ENCODE measurements around the gene CORO1A. TPM values are rescaled to one million over a fixed set of nuclear protein-coding genes. Genes with fewer than 3 reads are reported as not detected.

Gene CORO1A
- total RNA-seq, 3 donors from 2014 or later = 24.2 to 42.0 (median 25.2) TPM

- Histone ChIP-seq H3K4me3 (no peak overlapping the region), H3K4me1 (ENCODE audit: low read depth) (peaks cover 9% of the 10 kb centered on the region), H3K9me3 (no peaks in the 10 kb centered on the region), H3K36me3 (ENCODE audit: low read depth) (no peaks in the 10 kb centered on the region)
- no peak for TF ChIP-seq CTCF (IDR thresholded peaks at IDR 0.05)
- intact Hi-C loops (cut with DNase I, micrococcal nuclease) = no loop called here
- ATAC-seq (peak; percentile 30), DNase-seq (no peak)
Measured at GRCh38 chr16:30142672-30143346, 40.6 kb upstream of the CORO1A start.

- Histone ChIP-seq H3K9me3 (no peaks in the 10 kb centered on the region), H3K36me3 (ENCODE audit: low read depth) (no peaks in the 10 kb centered on the region), H3K4me1 (ENCODE audit: low read depth) (peaks cover 9% of the 10 kb centered on the region), H3K4me3 (no peak overlapping the region)
- DNase-seq = no peak
- TF ChIP-seq CTCF (IDR thresholded peaks at IDR 0.05) = no peak
- ATAC-seq = no peak
- intact Hi-C loops (cut with DNase I, micrococcal nuclease) = no loop called here
Measured at GRCh38 chr16:30143347-30143702, 40.1 kb upstream of the CORO1A start.

- no peak for ATAC-seq
- TF ChIP-seq CTCF (IDR thresholded peaks at IDR 0.05) = no peak
- H3K9me3 ChIP-seq = peaks cover 2% of the 10 kb centered on the region
- H3K4me1 ChIP-seq (ENCODE audit: low read depth) = peaks cover 9% of the 10 kb centered on the region
- no peak overlapping the region for H3K4me3 ChIP-seq
- intact Hi-C loops (cut with DNase I, micrococcal nuclease) = no loop called here
- peak in 1 of 3 donors; percentile 1 for DNase-seq
- H3K36me3 ChIP-seq (ENCODE audit: low read depth) = no peaks in the 10 kb centered on the region
Measured at GRCh38 chr16:30144017-30144416, 39.4 kb upstream of the CORO1A start.

- DNase-seq (no peak), ATAC-seq (no peak)
- Histone ChIP-seq H3K4me1 (ENCODE audit: low read depth) (peaks cover 6% of the 10 kb centered on the region), H3K36me3 (ENCODE audit: low read depth) (no peaks in the 10 kb centered on the region), H3K4me3 (no peak overlapping the region), H3K9me3 (peaks cover 9% of the 10 kb centered on the region)
- intact Hi-C loops (cut with DNase I, micrococcal nuclease) = no loop called here
- TF ChIP-seq CTCF (IDR thresholded peaks at IDR 0.05) = no peak
Measured at GRCh38 chr16:30144917-30145316, 38.5 kb upstream of the CORO1A start.

GRCh38 chr16:30145657-30146056, 37.7 kb upstream of the CORO1A start:
- no peak for TF ChIP-seq CTCF (IDR thresholded peaks at IDR 0.05)
- H3K36me3 ChIP-seq (ENCODE audit: low read depth) = no peaks in the 10 kb centered on the region
- intact Hi-C loops (cut with DNase I, micrococcal nuclease) = no loop called here
- no peaks in the 10 kb centered on the region for H3K4me1 ChIP-seq (ENCODE audit: low read depth)
- no peak for DNase-seq
- no peak overlapping the region for H3K4me3 ChIP-seq
- ATAC-seq = no peak
- H3K9me3 ChIP-seq = peaks cover 9% of the 10 kb centered on the region

Data from mucosa of descending colon (tissue), 3 donors.